DND-41 (cell line): ENCODE results near the gene AUP1.

Experiments used
- ATAC-seq: fragments of 200-7000 bp; cut with Tn5 transposase; 3 replicates; pipeline ENCODE4 v1.9.1; 2021; ENCODE audit warnings: low read depth; ENCODE audit not compliant: insufficient read depth
- DNase-seq: peaks from one replicate; pipeline ENCODE4 v3.0.0-alpha.2; 2020
- H2AFZ ChIP-seq: 2 replicates; pipeline ENCODE4 v1.6.0; 2012; ENCODE audit warnings: low read depth, low read length
- H3K27ac ChIP-seq: 2 replicates; pipeline ENCODE4 v1.5.1; 2012; ENCODE audit warnings: low read length, inconsistent platforms
- H3K27me3 ChIP-seq: fragments of 200-600 bp; sonication (generic); 2 replicates; pipeline ENCODE4 v1.6.0; 2012; ENCODE audit warnings: low read length, mild to moderate bottlenecking, inconsistent platforms; ENCODE audit not compliant: insufficient read depth, poor library complexity
- H3K36me3 ChIP-seq: 2 replicates; pipeline ENCODE4 v1.5.1; 2012; ENCODE audit warnings: low read length, inconsistent platforms; ENCODE audit not compliant: insufficient read depth
- H3K4me1 ChIP-seq: 2 replicates; pipeline ENCODE4 v1.5.1; 2012; ENCODE audit warnings: mild to moderate bottlenecking, low read length; ENCODE audit not compliant: insufficient read depth
- H3K4me2 ChIP-seq: 2 replicates; pipeline ENCODE4 v1.6.0; 2012; ENCODE audit warnings: mild to moderate bottlenecking, moderate library complexity, low read length, inconsistent platforms; ENCODE audit not compliant: insufficient read depth
- H3K4me3 ChIP-seq, 2 experiments: fragments of 200-600 bp in 1 of 2; shearing (Covaris generic) in 1 of 2; 2 replicates each; pipeline ENCODE4 v1.5.1; 2012 to 2016; ENCODE audit warnings: inconsistent platforms in 2 of 2, low read length in 2 of 2, mild to moderate bottlenecking in 2 of 2, low read depth in 1 of 2, moderate library complexity in 1 of 2
- H3K79me2 ChIP-seq: 2 replicates; pipeline ENCODE4 v1.6.0; 2012; ENCODE audit warnings: low read length, inconsistent platforms; ENCODE audit not compliant: insufficient read depth
- H3K9ac ChIP-seq: 2 replicates; pipeline ENCODE4 v1.6.0; 2012; ENCODE audit warnings: low read depth, mild to moderate bottlenecking, inconsistent platforms, low read length, moderate library complexity
- H3K9me3 ChIP-seq: 2 replicates; pipeline ENCODE4 v1.5.1; 2012; ENCODE audit warnings: low read length, moderate library complexity, mild to moderate bottlenecking, inconsistent platforms; ENCODE audit not compliant: insufficient read depth, severe bottlenecking
- H4K20me1 ChIP-seq: 2 replicates; pipeline ENCODE4 v1.6.0; 2012; ENCODE audit warnings: low read length; ENCODE audit not compliant: insufficient read depth
- CTCF ChIP-seq: IDR thresholded peaks from 2 replicates; pipeline ENCODE4 v1.5.1; 2012; ENCODE audit warnings: borderline replicate concordance, low read length, moderate library complexity, mild to moderate bottlenecking; ENCODE audit not compliant: poor library complexity, severe bottlenecking; ENCODE audit errors: extremely low read depth
- EZH2 ChIP-seq: IDR thresholded peaks from 3 replicates; pipeline ENCODE4 v1.6.1; 2012; ENCODE audit warnings: borderline replicate concordance, low read depth, mild to moderate bottlenecking, moderate library complexity, low read length, inconsistent platforms; ENCODE audit not compliant: severe bottlenecking

AUP1 gene

DNA sequence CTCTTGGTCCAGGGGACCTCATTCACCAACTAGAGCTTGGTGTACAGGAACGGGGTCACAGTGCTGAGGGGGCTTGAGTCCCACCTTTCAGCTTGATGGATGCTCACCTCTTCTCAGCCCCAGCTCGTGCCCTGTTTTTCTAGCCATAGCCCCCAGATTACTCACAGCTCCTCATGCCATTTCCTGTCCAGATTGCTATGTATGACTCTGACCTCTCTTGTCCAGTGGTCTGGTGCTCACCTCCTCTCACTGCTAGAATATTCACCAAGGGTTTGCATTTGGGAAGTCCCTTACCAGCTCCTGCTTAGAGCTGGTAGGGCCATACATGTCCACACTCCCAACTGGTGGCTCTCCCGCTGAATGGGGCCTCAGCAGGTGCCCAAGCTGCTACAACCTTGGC is 36.0 kb downstream of the AUP1 start:
- TF ChIP-seq CTCF: no peak
- TF ChIP-seq EZH2: no peak

GRCh38 chr2:74491648-74492544 is 37.6 kb downstream of the AUP1 start:
- H3K27ac ChIP-seq: no peak overlapping the region
- peaks cover 4% of the 10 kb centered on the region for H3K79me2 ChIP-seq
- TF ChIP-seq EZH2: no peak
- no peak for TF ChIP-seq CTCF
- no peaks in the 10 kb centered on the region for H4K20me1 ChIP-seq
- H3K27me3 ChIP-seq: no peaks in the 10 kb centered on the region
- H3K9me3 ChIP-seq: no peaks in the 10 kb centered on the region
- H3K9ac ChIP-seq: no peak overlapping the region
- peaks cover 4% of the 10 kb centered on the region for H3K4me1 ChIP-seq
- no peak for ATAC-seq
- H3K4me2 ChIP-seq: no peak overlapping the region
- DNase-seq: no peak
- no peak overlapping the region for H3K4me3 ChIP-seq
- no peak overlapping the region for H2AFZ ChIP-seq
- H3K36me3 ChIP-seq: peaks cover 67% of the 10 kb centered on the region

More for the DNA sequence above, 36.0 kb downstream of the AUP1 start:
- ATAC-seq (no peak), DNase-seq (no peak)
- Histone ChIP-seq H3K4me1 (peaks cover 15% of the 10 kb centered on the region), H3K4me3 (no peak overlapping the region), H3K4me2 (no peak overlapping the region), H3K9ac (no peak overlapping the region), H3K9me3 (no peaks in the 10 kb centered on the region), H4K20me1 (no peaks in the 10 kb centered on the region), H3K27ac (no peak overlapping the region), H2AFZ (no peak overlapping the region), H3K79me2 (peaks cover 10% of the 10 kb centered on the region), H3K36me3 (peaks cover 57% of the 10 kb centered on the region), H3K27me3 (no peaks in the 10 kb centered on the region)

GRCh38 chr2:74489906-74490305 is 39.6 kb downstream of the AUP1 start:
- ATAC-seq (no peak), DNase-seq (no peak)
- TF ChIP-seq EZH2: no peak
- TF ChIP-seq CTCF: no peak
- no peak overlapping the region for H3K27ac ChIP-seq
- H2AFZ ChIP-seq: no peak overlapping the region
- peaks cover 18% of the 10 kb centered on the region for H3K79me2 ChIP-seq
- no peak overlapping the region for H3K9ac ChIP-seq
- peaks cover 84% of the 10 kb centered on the region for H3K36me3 ChIP-seq
- H3K4me2 ChIP-seq: no peak overlapping the region
- no peak overlapping the region for H3K4me3 ChIP-seq
- H3K9me3 ChIP-seq: no peaks in the 10 kb centered on the region
- H4K20me1 ChIP-seq: no peaks in the 10 kb centered on the region
- peaks cover 2% of the 10 kb centered on the region; the same call in 1 of the 2 replicates for H3K4me1 ChIP-seq
- no peaks in the 10 kb centered on the region for H3K27me3 ChIP-seq
